Stimulated activated CD8-positive, alpha-beta memory T cell treated with anti-CD3 and anti-CD28 coated beads, Interleukin-2, amount 100 ng/mL, for 1 hour (primary cell): ENCODE measurements around the gene MTHFSD.

Source experiments
- DNase-seq, 2 donors: peaks; one replicate each; pipeline ENCODE4 v3.0.0-alpha.2; 2020; ENCODE audit warnings: low read depth in 2 of 2

Gene MTHFSD

GRCh38 chr16:86550281-86550680, 4.8 kb downstream of the MTHFSD start:
- no peak for DNase-seq

- no peak for DNase-seq
These were observed 5.2 kb downstream of the MTHFSD start for GRCh38 chr16:86549893-86550190.

- no peak for DNase-seq
These were observed 5.8 kb downstream of the MTHFSD start for GRCh38 chr16:86549076-86549892.

- DNase-seq, result no peak
These were observed 7.7 kb downstream of the MTHFSD start for GRCh38 chr16:86547286-86547685.

- DNase-seq, result no peak
These were observed 8.4 kb downstream of the MTHFSD start for GRCh38 chr16:86546638-86547013.

GRCh38 chr16:86545954-86546637, 8.9 kb downstream of the MTHFSD start:
- DNase-seq, result no peak

GRCh38 chr16:86545481-86545880, 9.6 kb downstream of the MTHFSD start:
- no peak for DNase-seq

- DNase-seq, result no peak
These were observed 12.0 kb downstream of the MTHFSD start for GRCh38 chr16:86542756-86543750.

- DNase-seq, result no peak
These were observed 13.5 kb downstream of the MTHFSD start for GRCh38 chr16:86541560-86541959.

- DNase-seq, result no peak
These were observed 14.1 kb downstream of the MTHFSD start for GRCh38 chr16:86540894-86541293.

GRCh38 chr16:86538196-86538780, 16.7 kb downstream of the MTHFSD start:
- no peak for DNase-seq

- DNase-seq, result no peak
These were observed 17.5 kb downstream of the MTHFSD start for GRCh38 chr16:86537486-86537885.

GRCh38 chr16:86536621-86537020, 18.4 kb downstream of the MTHFSD start:
- DNase-seq, result no peak

- DNase-seq, result no peak
These were observed 20.0 kb downstream of the MTHFSD start for GRCh38 chr16:86534779-86535615.

- no peak for DNase-seq
These were observed 21.2 kb downstream of the MTHFSD start for GRCh38 chr16:86533767-86534351.

- no peak for DNase-seq
These were observed 22.0 kb downstream of the MTHFSD start for GRCh38 chr16:86533076-86533475.

- no peak for DNase-seq
These were observed 22.6 kb downstream of the MTHFSD start for GRCh38 chr16:86532526-86532815.

- DNase-seq, result no peak
These were observed 23.2 kb downstream of the MTHFSD start for GRCh38 chr16:86531641-86532525.

GRCh38 chr16:86531191-86531545, 23.9 kb downstream of the MTHFSD start:
- no peak for DNase-seq
